MM.1S (cell line): ENCODE results near the gene NDNF.
A peak's percentile ranks its signal among the peaks of the same experiment; 100 is the strongest.

Source experiments
- DNase-seq: peaks from one replicate; pipeline ENCODE4 v3.0.0-alpha.2; 2015
- H2AFZ ChIP-seq: fragments of 300-600 bp; sonication (generic); 2 replicates; pipeline ENCODE4 v1.6.0; 2016; ENCODE audit warnings: antibody characterized with exemption, low read length
- H3F3A ChIP-seq: fragments of 300-600 bp; sonication (generic); 2 replicates; pipeline ENCODE4 v1.6.1; 2016; ENCODE audit warnings: mild to moderate bottlenecking, antibody characterized with exemption, low read length, moderate library complexity, mixed read lengths; ENCODE audit not compliant: insufficient read depth
- H3K27ac ChIP-seq: fragments of 300-600 bp; sonication (generic); 2 replicates; pipeline ENCODE4 v1.5.1; 2016; ENCODE audit warnings: mild to moderate bottlenecking, low read length
- H3K27me3 ChIP-seq: fragments of 300-600 bp; sonication (generic); replicated peaks from 2 replicates; pipeline ENCODE4 v1.6.0; 2016; ENCODE audit warnings: low read length; ENCODE audit not compliant: insufficient read depth
- H3K36me3 ChIP-seq: fragments of 300-600 bp; sonication (generic); replicated peaks from 2 replicates; pipeline ENCODE4 v1.6.1; 2016; ENCODE audit warnings: mild to moderate bottlenecking, low read length, mixed read lengths; ENCODE audit not compliant: insufficient read depth
- H3K4me1 ChIP-seq: fragments of 300-600 bp; sonication (generic); 2 replicates; pipeline ENCODE4 v1.6.1; 2016; ENCODE audit warnings: low read length, mixed read lengths
- H3K4me2 ChIP-seq: fragments of 300-600 bp; sonication (generic); 2 replicates; pipeline ENCODE4 v1.6.0; 2016; ENCODE audit warnings: low read depth, low read length
- H3K4me3 ChIP-seq: fragments of 300-600 bp; sonication (generic); 2 replicates; pipeline ENCODE4 v1.5.1; 2016; ENCODE audit warnings: low read length, mixed read lengths
- H3K79me2 ChIP-seq: fragments of 300-600 bp; sonication (generic); 2 replicates; pipeline ENCODE4 v1.6.1; 2016; ENCODE audit warnings: mixed run types, low read length, mixed read lengths
- H3K9ac ChIP-seq: fragments of 300-600 bp; sonication (generic); 2 replicates; pipeline ENCODE4 v1.6.1; 2016; ENCODE audit warnings: low read length, mixed read lengths
- H3K9me2 ChIP-seq: fragments of 300-600 bp; sonication (generic); replicated peaks from 2 replicates; pipeline ENCODE4 v1.6.1; 2016; ENCODE audit warnings: mild to moderate bottlenecking, low read length, mixed read lengths; ENCODE audit not compliant: insufficient read depth
- H3K9me3 ChIP-seq: fragments of 300-600 bp; sonication (generic); replicated peaks from 2 replicates; pipeline ENCODE4 v1.6.1; 2016; ENCODE audit warnings: mild to moderate bottlenecking, low read length, mixed read lengths; ENCODE audit not compliant: insufficient read depth
- H4K20me1 ChIP-seq: fragments of 300-600 bp; sonication (generic); 2 replicates; pipeline ENCODE4 v1.6.1; 2016; ENCODE audit warnings: mild to moderate bottlenecking, low read length, moderate library complexity, mixed read lengths; ENCODE audit not compliant: insufficient read depth
- EZH2 ChIP-seq: fragments of 300-600 bp; sonication (generic); optimal IDR thresholded peaks from 2 replicates; pipeline ENCODE3; 2017; ENCODE audit warnings: low read depth, mild to moderate bottlenecking, antibody characterized with exemption, low read length, mixed read lengths
- EZH2phosphoT487 ChIP-seq: fragments of 300-600 bp; sonication (generic); IDR thresholded peaks from 2 replicates; pipeline ENCODE4 v1.6.1; 2018; ENCODE audit warnings: antibody characterized with exemption, low read length
- TF ChIP-seq, protein P1 (sequence below): fragments of 300-600 bp; sonication (generic); IDR thresholded peaks from 2 replicates; pipeline ENCODE4 v1.5.1; 2016; ENCODE audit warnings: antibody characterized with exemption, low read length, mixed read lengths

The NDNF gene

DNA sequence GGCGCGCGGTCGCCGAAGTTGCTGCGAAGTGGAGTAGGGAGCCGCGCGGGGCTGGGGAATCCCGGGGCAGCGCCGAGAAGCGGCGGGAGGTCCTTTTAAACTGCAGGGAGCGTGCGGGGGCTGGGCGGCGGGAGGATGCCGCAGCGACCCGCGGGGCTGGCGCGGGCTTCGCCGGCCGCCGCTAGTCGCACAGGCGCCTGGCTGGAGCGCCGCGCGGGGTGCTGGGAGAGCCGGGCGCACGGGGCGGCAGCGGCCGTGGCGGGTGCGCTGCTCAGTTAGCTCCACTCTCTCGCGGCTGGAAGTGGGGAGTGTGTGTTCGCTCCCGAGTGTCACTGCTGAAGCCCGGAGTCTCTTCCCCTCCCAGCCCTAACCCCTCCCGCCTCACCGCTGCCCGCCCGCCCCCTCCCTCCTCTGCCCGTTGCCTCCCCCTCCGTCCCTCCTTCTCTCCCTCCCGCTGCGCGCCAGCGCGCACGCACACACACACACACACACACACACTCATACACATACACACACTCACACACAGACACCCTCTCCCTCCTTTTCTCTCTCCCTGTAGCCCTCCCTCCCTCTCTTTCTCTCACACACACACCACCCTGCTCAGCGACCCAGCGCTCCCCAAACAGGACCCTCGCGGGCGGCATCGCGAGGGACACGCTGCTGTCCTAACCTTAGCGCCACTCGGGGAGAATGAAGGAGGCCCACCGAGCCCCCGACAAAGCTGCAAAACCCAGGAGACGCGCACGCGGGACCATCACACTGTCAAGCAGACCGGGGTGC is at the start of gene NDNF:
NDNF (minus strand) TSS at position 312 of the 780 bp plus-strand sequence. CDS start 26,698 bp downstream, outside the sequence.
- H3K79me2 ChIP-seq: peaks cover 47% of the 10 kb centered on the region
- no peaks in the 10 kb centered on the region; the same call in 1 of the 2 replicates for H3K36me3 ChIP-seq
- H3K4me1 ChIP-seq: peaks cover 24% of the 10 kb centered on the region; the same call in 1 of the 2 replicates
- H3K9me2 ChIP-seq: no peaks in the 10 kb centered on the region
- H3K9me3 ChIP-seq: no peaks in the 10 kb centered on the region
- DNase-seq: peak; percentile 78
- peak within 1 kb of the TSS; percentile 94 for H3K4me3 ChIP-seq
- H4K20me1 ChIP-seq: no peaks in the 10 kb centered on the region
- H3K27me3 ChIP-seq: no peaks in the 10 kb centered on the region
- TF ChIP-seq, protein P1, sequence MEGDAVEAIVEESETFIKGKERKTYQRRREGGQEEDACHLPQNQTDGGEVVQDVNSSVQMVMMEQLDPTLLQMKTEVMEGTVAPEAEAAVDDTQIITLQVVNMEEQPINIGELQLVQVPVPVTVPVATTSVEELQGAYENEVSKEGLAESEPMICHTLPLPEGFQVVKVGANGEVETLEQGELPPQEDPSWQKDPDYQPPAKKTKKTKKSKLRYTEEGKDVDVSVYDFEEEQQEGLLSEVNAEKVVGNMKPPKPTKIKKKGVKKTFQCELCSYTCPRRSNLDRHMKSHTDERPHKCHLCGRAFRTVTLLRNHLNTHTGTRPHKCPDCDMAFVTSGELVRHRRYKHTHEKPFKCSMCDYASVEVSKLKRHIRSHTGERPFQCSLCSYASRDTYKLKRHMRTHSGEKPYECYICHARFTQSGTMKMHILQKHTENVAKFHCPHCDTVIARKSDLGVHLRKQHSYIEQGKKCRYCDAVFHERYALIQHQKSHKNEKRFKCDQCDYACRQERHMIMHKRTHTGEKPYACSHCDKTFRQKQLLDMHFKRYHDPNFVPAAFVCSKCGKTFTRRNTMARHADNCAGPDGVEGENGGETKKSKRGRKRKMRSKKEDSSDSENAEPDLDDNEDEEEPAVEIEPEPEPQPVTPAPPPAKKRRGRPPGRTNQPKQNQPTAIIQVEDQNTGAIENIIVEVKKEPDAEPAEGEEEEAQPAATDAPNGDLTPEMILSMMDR: no peak
- TF ChIP-seq EZH2phosphoT487: no peak
- TF ChIP-seq EZH2: no peak
- peaks cover 45% of the 10 kb centered on the region for H3F3A ChIP-seq
- peak within 1 kb of the TSS; percentile 88 for H3K9ac ChIP-seq
- peak within 1 kb of the TSS; percentile 97 for H2AFZ ChIP-seq
- H3K4me2 ChIP-seq: peak within 1 kb of the TSS; percentile 96
- peak within 1 kb of the TSS; percentile 86 for H3K27ac ChIP-seq

- Histone ChIP-seq H3F3A (no peaks in the 10 kb centered on the region; the same call in 1 of the 2 replicates), H3K79me2 (no peaks in the 10 kb centered on the region), H3K27me3 (no peaks in the 10 kb centered on the region), H3K36me3 (no peaks in the 10 kb centered on the region), H3K9me3 (no peaks in the 10 kb centered on the region), H3K27ac (no peak overlapping the region), H3K9ac (no peak overlapping the region), H2AFZ (no peak overlapping the region), H3K4me1 (peaks cover 17% of the 10 kb centered on the region), H4K20me1 (no peaks in the 10 kb centered on the region), H3K4me3 (no peak overlapping the region), H3K4me2 (no peak overlapping the region), H3K9me2 (no peaks in the 10 kb centered on the region)
- no peak for TF ChIP-seq EZH2
- TF ChIP-seq EZH2phosphoT487: no peak
- TF ChIP-seq, protein P1: no peak
- no peak for DNase-seq
These were observed 47.4 kb upstream of the NDNF start for GRCh38 chr4:121119715-121120114.

- no peaks in the 10 kb centered on the region for H3K79me2 ChIP-seq
- no peaks in the 10 kb centered on the region for H3K27me3 ChIP-seq
- no peaks in the 10 kb centered on the region for H3K9me2 ChIP-seq
- no peaks in the 10 kb centered on the region for H3K36me3 ChIP-seq
- no peak for DNase-seq
- H3K4me1 ChIP-seq: peaks cover 29% of the 10 kb centered on the region
- H3K9ac ChIP-seq: no peak overlapping the region
- H3K27ac ChIP-seq: no peak overlapping the region
- H4K20me1 ChIP-seq: no peaks in the 10 kb centered on the region
- peaks cover 13% of the 10 kb centered on the region for H3F3A ChIP-seq
- no peak overlapping the region for H3K4me3 ChIP-seq
- H2AFZ ChIP-seq: no peak overlapping the region
- no peak overlapping the region for H3K4me2 ChIP-seq
- no peaks in the 10 kb centered on the region for H3K9me3 ChIP-seq
- TF ChIP-seq, protein P1: no peak
- no peak for TF ChIP-seq EZH2
- TF ChIP-seq EZH2phosphoT487: no peak
These were observed 46.0 kb upstream of the NDNF start for GRCh38 chr4:121118344-121118743.
